Measurements from ENCODE around the gene HOXB8.

Gene HOXB8

GRCh38 chr17:48610282-48611211 is 4.5 kb downstream of the HOXB8 start, which contains the start of gene HOXB7:
TSS of gene HOXB7 (minus strand) at chr17:48611017. CDS start at chr17:48610918, 99 bp downstream.
- peak; percentile 45 for DNase-seq (ENCODE audit: low read depth)

- no peak for DNase-seq (ENCODE audit: low read depth)
Measured at GRCh38 chr17:48609759-48610281, 5.3 kb downstream of the HOXB8 start.

GRCh38 chr17:48609033-48609432 is 6.1 kb downstream of the HOXB8 start:
- no peak for DNase-seq (ENCODE audit: low read depth)

DNA sequence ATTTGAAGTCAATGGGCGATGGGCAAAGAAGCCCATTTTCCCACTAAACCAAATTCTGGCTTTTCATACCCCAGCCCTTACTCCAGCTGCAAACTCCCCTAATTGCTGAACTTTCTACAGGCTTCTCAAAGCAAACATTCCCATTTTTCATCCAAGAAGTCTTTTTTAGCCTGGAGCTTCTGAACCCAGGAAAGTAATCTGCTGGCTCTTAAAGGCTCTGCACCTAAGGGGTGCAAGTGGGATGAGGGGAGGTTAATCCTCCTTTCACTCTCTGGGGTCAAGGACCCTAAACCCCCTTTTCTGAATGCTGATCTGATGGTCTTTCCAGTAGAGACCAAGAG is 6.6 kb downstream of the HOXB8 start:
- DNase-seq (ENCODE audit: low read depth), result no peak

DNA sequence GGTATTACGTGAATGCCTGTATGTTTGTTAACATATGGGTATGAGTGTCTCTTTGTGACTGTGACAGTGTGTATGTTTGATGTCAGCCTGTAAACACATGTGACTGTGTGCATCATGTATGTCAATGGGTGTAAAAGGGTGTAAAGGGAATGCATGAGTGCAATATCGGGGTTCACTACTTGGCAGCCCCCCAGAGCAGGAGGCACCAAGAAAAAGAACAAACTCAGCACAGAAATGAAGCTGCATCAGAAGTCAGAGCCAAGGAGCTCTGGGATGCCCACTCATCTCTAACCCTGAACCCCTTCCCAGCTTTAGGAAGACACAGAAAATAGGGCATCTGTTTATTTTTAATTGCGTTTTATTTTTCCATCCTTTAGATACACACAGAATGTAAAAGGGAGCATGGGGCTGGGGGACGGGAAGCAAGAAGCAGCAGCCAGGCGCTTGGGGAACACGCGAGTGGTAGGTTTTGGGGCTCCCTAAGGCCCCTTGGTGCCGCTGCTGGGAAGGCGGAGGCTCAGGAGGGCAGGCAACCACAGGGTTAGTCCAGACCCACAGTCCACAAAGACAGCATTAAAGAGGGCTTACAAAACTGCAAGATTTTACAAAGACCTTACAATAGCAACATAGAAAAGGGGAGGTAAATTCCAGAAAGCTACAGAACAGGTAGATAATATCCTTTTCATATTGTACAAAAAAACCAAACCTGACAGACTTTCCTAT is 8.0 kb downstream of the HOXB8 start:
- DNase-seq (ENCODE audit: low read depth), result no peak

- no peak for DNase-seq (ENCODE audit: low read depth)
Measured at GRCh38 chr17:48605991-48606891, 8.9 kb downstream of the HOXB8 start.

GRCh38 chr17:48605409-48605919 is 9.6 kb downstream of the HOXB8 start:
- no peak for DNase-seq (ENCODE audit: low read depth)

- no peak for DNase-seq (ENCODE audit: low read depth)
Measured at GRCh38 chr17:48604770-48605329, 10.2 kb downstream of the HOXB8 start, which contains the start of gene HOXB6. TSS of gene HOXB6 (minus strand) at chr17:48604986. CDS start at chr17:48598150, 6,836 bp downstream.

GRCh38 chr17:48603959-48604769 is 10.9 kb downstream of the HOXB8 start:
- no peak for DNase-seq (ENCODE audit: low read depth)

DNA sequence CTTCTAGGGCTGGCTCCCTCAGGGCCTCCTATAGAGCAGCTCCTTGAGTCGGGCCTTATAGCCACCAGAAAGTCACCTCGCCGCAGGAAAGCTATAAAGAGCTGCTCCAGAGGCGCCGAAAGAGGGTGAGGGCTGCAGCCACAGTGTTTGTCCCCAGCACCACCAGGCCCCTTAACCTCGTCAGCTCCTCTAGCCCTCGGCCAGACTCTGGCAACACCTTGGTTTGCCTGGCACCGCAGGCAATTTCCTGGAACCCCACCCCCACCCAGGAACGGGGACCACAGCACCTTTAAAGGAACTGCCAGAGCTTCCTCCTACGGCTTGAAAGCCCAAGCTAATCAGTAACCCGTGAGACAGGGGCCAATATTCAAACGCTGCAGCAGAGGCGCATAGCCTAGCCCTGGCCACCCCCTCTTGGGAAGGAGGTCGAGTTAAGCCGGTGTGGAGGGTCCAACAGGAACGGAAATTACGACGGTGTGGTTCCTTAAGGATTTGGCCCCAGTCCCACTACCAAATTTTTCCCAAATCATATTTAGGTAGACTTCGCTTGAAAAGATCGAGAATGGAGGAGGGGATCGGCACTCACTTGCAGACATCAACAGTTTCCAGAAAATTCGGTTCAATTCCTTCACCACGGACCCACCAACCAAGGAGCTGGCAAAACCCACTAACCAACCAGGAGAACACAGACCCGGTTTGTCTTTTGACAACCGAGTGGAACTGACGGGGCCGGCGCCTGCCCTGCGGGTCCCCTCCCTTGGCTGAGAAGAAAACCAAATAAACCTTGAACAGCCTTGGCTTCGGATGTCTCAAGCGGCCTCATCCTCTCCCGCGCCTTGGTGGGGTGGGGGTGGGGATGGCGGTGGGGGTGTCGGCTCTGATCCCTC is 13.3 kb downstream of the HOXB8 start:
- no peak for DNase-seq (ENCODE audit: low read depth)

GRCh38 chr17:48601207-48601538 is 13.9 kb downstream of the HOXB8 start:
- DNase-seq (ENCODE audit: low read depth), result no peak

- DNase-seq (ENCODE audit: low read depth), result no peak
Measured at GRCh38 chr17:48600244-48601098, 14.6 kb downstream of the HOXB8 start.

- DNase-seq (ENCODE audit: low read depth), result no peak
Measured at GRCh38 chr17:48599354-48599753, 15.7 kb downstream of the HOXB8 start.

DNA sequence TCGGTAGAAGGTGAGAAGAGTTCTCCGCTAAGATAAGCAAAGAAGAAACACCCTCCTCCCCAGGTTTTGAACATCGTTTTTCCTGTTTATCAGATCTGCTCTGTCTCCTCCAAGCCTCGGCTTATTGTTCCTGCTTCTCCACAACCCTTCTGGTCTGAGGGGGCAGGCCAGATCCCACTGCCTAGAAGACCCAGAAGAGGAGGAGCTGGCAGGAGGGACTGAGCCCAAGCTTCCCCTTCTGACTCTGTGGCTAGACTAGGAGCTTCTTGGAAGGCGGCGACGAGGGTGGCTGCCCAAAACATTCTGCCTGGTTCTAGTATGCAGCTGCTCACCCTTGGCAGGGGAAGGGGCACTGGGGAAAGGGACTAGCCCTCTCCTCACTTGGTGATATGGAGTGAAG is 16.4 kb downstream of the HOXB8 start:
- no peak for DNase-seq (ENCODE audit: low read depth)

- no peak for DNase-seq (ENCODE audit: low read depth)
Measured at GRCh38 chr17:48597778-48598631, 17.1 kb downstream of the HOXB8 start.

DNA sequence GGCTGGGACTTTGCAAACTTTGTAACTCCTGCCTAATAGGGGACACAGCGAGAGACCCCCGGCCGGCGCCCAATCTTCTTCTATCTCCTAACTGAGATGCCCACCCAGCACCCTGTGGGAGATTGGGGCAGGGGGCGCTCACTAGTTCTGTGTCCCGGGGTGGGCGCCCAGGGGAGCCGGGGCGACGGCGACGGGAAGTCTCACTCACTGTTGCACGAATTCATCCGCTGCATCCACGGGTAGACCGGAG is 17.6 kb downstream of the HOXB8 start:
- no peak for DNase-seq (ENCODE audit: low read depth)

GRCh38 chr17:48596735-48597527 is 18.2 kb downstream of the HOXB8 start:
- no peak for DNase-seq (ENCODE audit: low read depth)
